Caco-2 (cell line): ENCODE measurements around the gene CACNB2. TPM values are rescaled to one million over a fixed set of nuclear protein-coding genes. Genes with fewer than 3 reads are reported as not detected.

Experiments
- BruUV-seq: library from RNA; stranded (reverse); fragments of 400-500 nt; replicated peaks from 2 replicates; lab custom pipeline; 2021; lab: Mats Ljungman, UMichigan
- CTCF ChIA-PET: fragments of 300-600 bp; sonication (Branson Sonifier 250); formaldehyde crosslinking; loops from one replicate; lab custom pipeline; 2022; ENCODE audit warnings: antibody characterized with exemption; lab: Charles Lee
- POLR2A ChIA-PET: fragments of 300-600 bp; sonication (Branson Sonifier 250); formaldehyde crosslinking; loops from one replicate; lab custom pipeline; 2022; ENCODE audit warnings: antibody characterized with exemption; lab: Charles Lee
- DNase-seq, 2 experiments: peaks; one replicate each; pipeline versions ENCODE4 v3.0.0 to v3.0.0-alpha.2; 2020 to 2022
- H3K27me3 ChIP-seq: replicated peaks from 2 replicates; pipeline ENCODE4 v1.6.0; 2011; ENCODE audit warnings: low read length; ENCODE audit not compliant: control insufficient read depth, insufficient read depth
- H3K36me3 ChIP-seq: 2 replicates; pipeline ENCODE4 v1.5.1; 2011; ENCODE audit warnings: low read length; ENCODE audit not compliant: control insufficient read depth, insufficient read depth
- H3K4me1 ChIP-seq: fragments of 250-450 bp; sonication (Bioruptor Pico); 2 replicates; pipeline ENCODE4 v1.5.1; 2020; ENCODE audit warnings: mild to moderate bottlenecking
- H3K4me3 ChIP-seq: 2 replicates; pipeline ENCODE4 v1.5.1; 2011; ENCODE audit warnings: low read depth, mild to moderate bottlenecking, control low read depth, low read length
- H3K9me3 ChIP-seq: fragments of 250-450 bp; sonication (Bioruptor Pico); 2 replicates; pipeline ENCODE4 v1.5.1; 2020; ENCODE audit warnings: mild to moderate bottlenecking, moderate library complexity
- H3K27ac Mint-ChIP-seq: one replicate; pipeline ENCODE4 v1.8.0; 2022; ENCODE audit warnings: mixed read lengths; ENCODE audit not compliant: unreplicated experiment
- H3K27me3 Mint-ChIP-seq: one replicate; pipeline ENCODE4 v1.8.0; 2022; ENCODE audit warnings: mixed read lengths; ENCODE audit not compliant: insufficient read depth, unreplicated experiment
- H3K36me3 Mint-ChIP-seq: one replicate; pipeline ENCODE4 v1.8.0; 2022; ENCODE audit warnings: mild to moderate bottlenecking, mixed read lengths; ENCODE audit not compliant: insufficient read depth, unreplicated experiment
- H3K4me1 Mint-ChIP-seq: one replicate; pipeline ENCODE4 v1.8.0; 2022; ENCODE audit warnings: low read depth, mixed read lengths; ENCODE audit not compliant: unreplicated experiment
- H3K4me3 Mint-ChIP-seq: one replicate; pipeline ENCODE4 v1.8.0; 2022; ENCODE audit warnings: mild to moderate bottlenecking, moderate library complexity, mixed read lengths; ENCODE audit not compliant: unreplicated experiment
- H3K9me3 Mint-ChIP-seq: one replicate; pipeline ENCODE4 v1.8.0; 2022; ENCODE audit warnings: mixed read lengths; ENCODE audit not compliant: unreplicated experiment
- intact Hi-C: fragments of 100-400 bp; cut with micrococcal nuclease; formaldehyde crosslinking; loops from one replicate; pipeline ENCODE4 v1.10.0; 2022; ENCODE audit not compliant: unreplicated experiment
- total RNA-seq: library from RNA; stranded (reverse); gene quantifications from 2 replicates; pipeline ENCODE4 v1.2.3, GENCODE V29; 2022
- TF ChIP-seq, protein P1 (sequence below), 2 experiments: fragments of 200-600 bp in 1 of 2; IDR thresholded peaks; 1 replicate in 1 of 2; 2 replicates in 1 of 2; pipeline versions ENCODE4 v1.5.1 to v1.8.0; 2011 to 2022; ENCODE audit warnings: antibody characterized with exemption in 1 of 2, control low read depth in 1 of 2, inconsistent platforms in 1 of 2, low read depth in 1 of 2, low read length in 1 of 2, mild to moderate bottlenecking in 1 of 2, moderate library complexity in 1 of 2; ENCODE audit not compliant: insufficient read depth in 1 of 2, severe bottlenecking in 1 of 2, unreplicated experiment in 1 of 2

The CACNB2 gene
- total RNA-seq, 1 experiment from 2014 or later, result 0.98 TPM

DNA sequence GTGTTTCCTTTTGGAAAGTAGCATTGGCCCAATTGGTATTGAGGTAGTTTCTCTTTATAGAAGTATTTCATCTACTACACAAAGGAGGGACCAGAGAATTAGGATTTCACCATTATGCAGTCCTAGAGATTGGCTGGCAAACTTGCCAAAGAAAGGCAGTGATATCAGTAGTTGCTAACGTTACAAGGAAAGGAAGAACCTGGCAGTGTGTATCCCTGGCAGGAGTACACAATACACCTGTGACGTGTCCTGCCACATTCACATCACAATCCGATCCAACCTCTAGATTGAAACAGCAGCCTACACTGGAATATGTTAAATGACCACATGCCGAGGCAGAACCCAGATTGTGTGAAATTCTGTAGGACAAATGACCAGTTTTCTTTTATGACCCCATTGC is 81.7 kb downstream of the CACNB2 start:
- Mint-ChIP-seq H3K4me3 (no peak overlapping the region), H3K27me3 (peaks cover 6% of the 10 kb centered on the region), H3K9me3 (no peaks in the 10 kb centered on the region), H3K36me3 (no peaks in the 10 kb centered on the region), H3K4me1 (no peaks in the 10 kb centered on the region), H3K27ac (no peak overlapping the region)
- CTCF ChIA-PET, result no interaction called here
- intact Hi-C loops, result no loop called here
- POLR2A ChIA-PET, result no interaction called here
- H3K36me3 ChIP-seq, result no peaks in the 10 kb centered on the region
- H3K4me1 ChIP-seq, result no peaks in the 10 kb centered on the region
- no peak for DNase-seq
- TF ChIP-seq, protein P1, sequence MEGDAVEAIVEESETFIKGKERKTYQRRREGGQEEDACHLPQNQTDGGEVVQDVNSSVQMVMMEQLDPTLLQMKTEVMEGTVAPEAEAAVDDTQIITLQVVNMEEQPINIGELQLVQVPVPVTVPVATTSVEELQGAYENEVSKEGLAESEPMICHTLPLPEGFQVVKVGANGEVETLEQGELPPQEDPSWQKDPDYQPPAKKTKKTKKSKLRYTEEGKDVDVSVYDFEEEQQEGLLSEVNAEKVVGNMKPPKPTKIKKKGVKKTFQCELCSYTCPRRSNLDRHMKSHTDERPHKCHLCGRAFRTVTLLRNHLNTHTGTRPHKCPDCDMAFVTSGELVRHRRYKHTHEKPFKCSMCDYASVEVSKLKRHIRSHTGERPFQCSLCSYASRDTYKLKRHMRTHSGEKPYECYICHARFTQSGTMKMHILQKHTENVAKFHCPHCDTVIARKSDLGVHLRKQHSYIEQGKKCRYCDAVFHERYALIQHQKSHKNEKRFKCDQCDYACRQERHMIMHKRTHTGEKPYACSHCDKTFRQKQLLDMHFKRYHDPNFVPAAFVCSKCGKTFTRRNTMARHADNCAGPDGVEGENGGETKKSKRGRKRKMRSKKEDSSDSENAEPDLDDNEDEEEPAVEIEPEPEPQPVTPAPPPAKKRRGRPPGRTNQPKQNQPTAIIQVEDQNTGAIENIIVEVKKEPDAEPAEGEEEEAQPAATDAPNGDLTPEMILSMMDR (IDR thresholded peaks at IDR 0.05; ENCODE audit: insufficient read depth in 1 of 2, low read depth in 1 of 2, low read length in 1 of 2, severe bottlenecking in 1 of 2, unreplicated experiment in 1 of 2), result no peak
- no TSS peak for BruUV-seq
- no peaks in the 10 kb centered on the region for H3K9me3 ChIP-seq
- no peaks in the 10 kb centered on the region for H3K27me3 ChIP-seq
- no peak overlapping the region for H3K4me3 ChIP-seq

DNA sequence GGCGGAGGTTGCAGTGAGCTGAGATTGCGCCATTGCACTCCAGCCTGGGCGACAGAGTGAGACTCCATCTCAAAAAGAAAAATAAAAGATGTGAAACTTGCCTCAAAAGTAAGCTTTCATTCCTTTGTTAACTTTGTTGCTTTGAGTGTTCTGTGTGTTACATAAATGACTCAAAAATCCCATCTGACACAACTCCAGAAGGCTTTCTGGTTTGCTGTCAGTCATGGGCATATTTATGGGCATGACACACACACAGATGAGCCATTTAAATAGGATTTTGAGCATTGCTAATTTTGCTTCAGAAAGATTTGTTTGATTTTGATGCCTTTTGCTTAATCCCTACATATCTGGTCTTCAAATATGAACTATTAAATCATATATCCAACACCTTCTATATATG is 82.6 kb downstream of the CACNB2 start:
- Histone ChIP-seq H3K27me3 (no peaks in the 10 kb centered on the region), H3K4me3 (no peak overlapping the region), H3K36me3 (no peaks in the 10 kb centered on the region), H3K4me1 (no peaks in the 10 kb centered on the region), H3K9me3 (no peaks in the 10 kb centered on the region)
- H3K27me3 Mint-ChIP-seq, result peaks cover 16% of the 10 kb centered on the region
- H3K36me3 Mint-ChIP-seq, result no peaks in the 10 kb centered on the region
- ChIA-PET CTCF (no interaction called here), POLR2A (no interaction called here)
- no peak for DNase-seq
- no peaks in the 10 kb centered on the region for H3K4me1 Mint-ChIP-seq
- BruUV-seq, result no TSS peak
- intact Hi-C loops, result no loop called here
- H3K27ac Mint-ChIP-seq, result no peak overlapping the region
- TF ChIP-seq, protein P1 (IDR thresholded peaks at IDR 0.05; ENCODE audit: insufficient read depth in 1 of 2, low read depth in 1 of 2, low read length in 1 of 2, severe bottlenecking in 1 of 2, unreplicated experiment in 1 of 2), result no peak
- H3K9me3 Mint-ChIP-seq, result no peaks in the 10 kb centered on the region
- H3K4me3 Mint-ChIP-seq, result no peak overlapping the region

DNA sequence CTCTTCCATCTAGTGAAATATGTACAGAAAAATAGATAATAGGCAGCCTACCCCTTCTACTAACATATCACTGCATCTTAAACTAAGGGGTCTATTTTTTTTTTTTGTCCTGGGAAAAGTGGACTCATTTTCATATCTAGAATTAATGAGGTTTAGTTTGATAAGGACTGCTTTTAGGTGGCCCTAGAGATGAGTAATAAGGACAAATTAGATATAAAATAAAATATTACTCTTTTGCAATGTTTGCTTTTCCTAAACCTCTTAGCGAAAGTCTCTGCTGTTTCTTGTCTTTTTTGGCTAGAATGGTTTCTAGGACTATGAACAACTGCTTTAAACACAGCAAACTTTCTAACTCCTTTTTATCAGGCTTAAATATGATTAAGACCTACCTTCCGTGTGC is 83.7 kb downstream of the CACNB2 start:
- intact Hi-C loops, result no loop called here
- H3K9me3 Mint-ChIP-seq, result no peaks in the 10 kb centered on the region
- H3K27ac Mint-ChIP-seq, result no peak overlapping the region
- H3K36me3 ChIP-seq, result no peaks in the 10 kb centered on the region
- no peaks in the 10 kb centered on the region for H3K4me1 Mint-ChIP-seq
- TF ChIP-seq, protein P1 (IDR thresholded peaks at IDR 0.05; ENCODE audit: insufficient read depth in 1 of 2, low read depth in 1 of 2, low read length in 1 of 2, severe bottlenecking in 1 of 2, unreplicated experiment in 1 of 2), result no peak
- ChIA-PET POLR2A (no interaction called here), CTCF (no interaction called here)
- no peak overlapping the region for H3K4me3 Mint-ChIP-seq
- no peaks in the 10 kb centered on the region for H3K27me3 ChIP-seq
- H3K36me3 Mint-ChIP-seq, result no peaks in the 10 kb centered on the region
- DNase-seq, result no peak
- H3K27me3 Mint-ChIP-seq, result peaks cover 16% of the 10 kb centered on the region
- H3K4me3 ChIP-seq, result no peak overlapping the region
- BruUV-seq, result no TSS peak
- no peaks in the 10 kb centered on the region for H3K9me3 ChIP-seq
- no peaks in the 10 kb centered on the region for H3K4me1 ChIP-seq
